GM21723 (cell line): ENCODE measurements around the gene STX1A.

Experiments used
- ATAC-seq: cut with Tn5 transposase; IDR thresholded peaks from one replicate; pipeline ENCODE4 v1.9.1; 2021; ENCODE audit warnings: mild to moderate bottlenecking, moderate library complexity; ENCODE audit not compliant: unreplicated experiment

The STX1A gene

GRCh38 chr7:73708961-73709549, 10.4 kb downstream of the STX1A start:
- ATAC-seq: no peak

- ATAC-seq: no peak
Observed at GRCh38 chr7:73707045-73707631, 12.3 kb downstream of the STX1A start.

- ATAC-seq: no peak
Observed at GRCh38 chr7:73706126-73707044, 13.1 kb downstream of the STX1A start.

- no peak for ATAC-seq
Observed at GRCh38 chr7:73705551-73705920, 13.9 kb downstream of the STX1A start.

GRCh38 chr7:73704640-73705550, 14.6 kb downstream of the STX1A start:
- ATAC-seq: no peak

GRCh38 chr7:73703757-73704639, 15.5 kb downstream of the STX1A start:
- no peak for ATAC-seq

- ATAC-seq: no peak
Observed at GRCh38 chr7:73703225-73703624, 16.2 kb downstream of the STX1A start.

GRCh38 chr7:73702665-73703064, 16.8 kb downstream of the STX1A start:
- ATAC-seq: no peak

GRCh38 chr7:73702226-73702625, 17.2 kb downstream of the STX1A start:
- ATAC-seq: no peak

GRCh38 chr7:73701357-73701995, 18.0 kb downstream of the STX1A start:
- ATAC-seq: no peak

- ATAC-seq: no peak
Observed at GRCh38 chr7:73700581-73701134, 18.8 kb downstream of the STX1A start.

GRCh38 chr7:73700069-73700423, 19.4 kb downstream of the STX1A start:
- ATAC-seq: no peak

GRCh38 chr7:73699370-73700068, 19.9 kb downstream of the STX1A start:
- ATAC-seq: no peak

GRCh38 chr7:73698410-73698809, 21.1 kb downstream of the STX1A start:
- ATAC-seq: no peak

- ATAC-seq: no peak
Observed at GRCh38 chr7:73696372-73696771, 23.1 kb downstream of the STX1A start.

GRCh38 chr7:73690646-73691045, 28.8 kb downstream of the STX1A start:
- ATAC-seq: no peak

- ATAC-seq: no peak
Observed at GRCh38 chr7:73688288-73688687, 31.2 kb downstream of the STX1A start.

GRCh38 chr7:73685311-73685710, 34.2 kb downstream of the STX1A start:
- no peak for ATAC-seq
